Type B pancreatic cell (in vitro differentiated cells): ENCODE results near the gene CDC42BPA. TPM values are rescaled to one million over a fixed set of nuclear protein-coding genes. Genes with fewer than 3 reads are reported as not detected.
"Not testable (repeated sequence)": the region's sequence is repeated elsewhere in the genome, so short reads cannot be mapped to it uniquely, and the experiment has no call there.

Experiments
- DNase-seq: peaks from one replicate; pipeline ENCODE4 v3.0.0; 2021; ENCODE audit warnings: mixed read lengths; ENCODE audit not compliant: unreplicated experiment; ENCODE audit errors: extremely low spot score
- H3K27ac Mint-ChIP-seq: 2 replicates; pipeline ENCODE4 v1.8.0; 2021; ENCODE audit warnings: mild to moderate bottlenecking, mixed read lengths
- H3K27me3 Mint-ChIP-seq: 2 replicates; pipeline ENCODE4 v1.8.0; 2021; ENCODE audit warnings: mixed read lengths
- H3K36me3 Mint-ChIP-seq: 2 replicates; pipeline ENCODE4 v1.8.0; 2021; ENCODE audit warnings: mixed read lengths
- H3K4me1 Mint-ChIP-seq: one replicate; pipeline ENCODE4 v1.8.0; 2021; ENCODE audit warnings: mixed read lengths; ENCODE audit not compliant: unreplicated experiment
- H3K4me3 Mint-ChIP-seq: 2 replicates; pipeline ENCODE4 v1.8.0; 2021; ENCODE audit warnings: mild to moderate bottlenecking, mixed read lengths
- H3K9me3 Mint-ChIP-seq: 2 replicates; pipeline ENCODE4 v1.8.0; 2021; ENCODE audit warnings: mixed read lengths
- CTCF ChIP-seq: fragments of 200-600 bp; sonication (generic); conservative IDR thresholded peaks from 2 replicates; pipeline ENCODE4 v1.5.0; 2021; ENCODE audit warnings: antibody characterized with exemption, mild to moderate bottlenecking
- total RNA-seq: library from RNA; stranded (reverse); gene quantifications from 2 replicates; pipeline ENCODE4 v1.2.1, GENCODE V29; 2021; ENCODE audit warnings: low replicate concordance

Gene CDC42BPA
- total RNA-seq, 1 donor from 2014 or later = 33.8 TPM

GRCh38 chr1:227244339-227245118, 73.8 kb downstream of the CDC42BPA start:
- Mint-ChIP-seq H3K4me3 (no peak overlapping the region), H3K27me3 (no peaks in the 10 kb centered on the region), H3K9me3 (peaks cover 6% of the 10 kb centered on the region), H3K4me1 (peaks cover 7% of the 10 kb centered on the region), H3K27ac (peak overlapping the region; percentile 77), H3K36me3 (peaks cover 8% of the 10 kb centered on the region)
- no peak for DNase-seq
- no peak for TF ChIP-seq CTCF

- no peak for TF ChIP-seq CTCF
- H3K36me3 Mint-ChIP-seq = peaks cover 4% of the 10 kb centered on the region
Observed at GRCh38 chr1:227242811-227243682, 75.2 kb downstream of the CDC42BPA start.

DNA sequence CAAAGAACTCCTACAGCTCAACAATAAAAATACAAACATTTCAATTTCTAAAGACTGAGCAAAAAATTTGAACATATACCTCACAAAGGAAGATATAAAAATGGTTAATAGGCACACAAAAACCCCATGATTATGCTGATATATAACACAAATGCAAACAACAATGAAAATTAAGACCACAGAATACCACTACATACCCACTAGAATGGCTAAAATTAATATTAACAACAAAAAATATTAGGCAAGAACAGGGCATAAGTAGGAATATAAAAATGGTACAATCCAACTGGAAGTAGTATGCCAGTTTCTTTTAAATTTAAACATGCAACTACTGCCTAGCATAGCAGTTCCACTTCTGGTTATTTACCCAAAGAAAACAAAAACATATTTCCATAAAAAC, 77.3 kb downstream of the CDC42BPA start:
- no peak overlapping the region for H3K27ac Mint-ChIP-seq
- H3K27me3 Mint-ChIP-seq = no peaks in the 10 kb centered on the region
- TF ChIP-seq CTCF = no peak
- H3K9me3 Mint-ChIP-seq = no peaks in the 10 kb centered on the region
- no peak for DNase-seq
- no peak overlapping the region for H3K4me3 Mint-ChIP-seq
- peaks cover 7% of the 10 kb centered on the region for H3K4me1 Mint-ChIP-seq
- peaks cover 4% of the 10 kb centered on the region for H3K36me3 Mint-ChIP-seq

More at GRCh38 chr1:227242811-227243682, 75.2 kb downstream of the CDC42BPA start:
- H3K27me3 Mint-ChIP-seq = no peaks in the 10 kb centered on the region
- H3K27ac Mint-ChIP-seq = peak overlapping the region; percentile 21
- no peak for DNase-seq
- H3K4me3 Mint-ChIP-seq = peak overlapping the region; percentile 62
- H3K4me1 Mint-ChIP-seq = peaks cover 7% of the 10 kb centered on the region
- peaks cover 3% of the 10 kb centered on the region for H3K9me3 Mint-ChIP-seq

DNA sequence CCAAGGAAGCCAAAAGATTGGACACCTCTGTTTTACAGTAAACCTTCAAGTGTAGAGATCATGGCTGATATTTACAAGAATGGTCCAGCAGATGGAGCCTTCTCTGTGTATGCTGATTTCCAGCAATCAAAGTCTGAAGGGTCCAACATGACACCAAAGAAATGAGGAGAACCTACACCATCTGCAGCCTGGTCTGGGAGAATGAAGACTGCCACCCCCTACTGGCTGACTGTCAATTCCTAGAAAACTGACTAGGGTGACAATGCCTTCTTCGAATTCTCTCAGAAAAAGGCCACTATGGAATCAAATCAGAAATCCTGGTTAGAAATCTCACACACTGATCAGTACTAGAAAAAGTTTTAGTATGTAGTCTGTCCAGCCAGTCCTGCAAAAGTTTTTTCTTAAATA, 83.3 kb downstream of the CDC42BPA start:
- Mint-ChIP-seq H3K4me3 (no peak overlapping the region), H3K27me3 (no peaks in the 10 kb centered on the region), H3K4me1 (no peaks in the 10 kb centered on the region), H3K36me3 (no peaks in the 10 kb centered on the region), H3K9me3 (no peaks in the 10 kb centered on the region), H3K27ac (no peak overlapping the region)
- DNase-seq = no peak
- peak; percentile 65 for TF ChIP-seq CTCF

DNA sequence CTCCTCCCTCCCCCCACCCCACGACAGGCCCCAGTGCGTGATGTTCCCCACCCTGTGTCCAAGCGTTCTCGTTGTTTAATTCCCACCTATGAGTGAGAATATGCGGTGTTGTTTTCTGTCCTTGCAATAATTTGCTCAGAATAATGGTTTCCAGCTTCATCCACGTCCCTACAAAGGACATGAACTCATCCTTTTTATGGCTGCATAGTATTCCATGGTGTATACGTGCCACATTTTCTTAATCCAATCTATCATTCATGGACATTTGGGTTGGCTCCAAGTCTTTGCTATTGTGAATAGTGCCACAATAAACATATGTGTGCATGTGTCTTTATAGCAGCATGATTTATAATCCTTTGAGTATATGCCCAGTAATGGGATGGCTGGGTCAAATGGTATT, 87.2 kb downstream of the CDC42BPA start:
- not testable (repeated sequence) for H3K27ac Mint-ChIP-seq, H3K4me3 Mint-ChIP-seq, H3K4me1 Mint-ChIP-seq, H3K27me3 Mint-ChIP-seq, H3K36me3 Mint-ChIP-seq, DNase-seq, H3K9me3 Mint-ChIP-seq

GRCh38 chr1:227228201-227228600, 90.1 kb downstream of the CDC42BPA start:
- no peaks in the 10 kb centered on the region for H3K9me3 Mint-ChIP-seq
- H3K27ac Mint-ChIP-seq = no peak overlapping the region
- TF ChIP-seq CTCF = no peak
- H3K4me1 Mint-ChIP-seq = no peaks in the 10 kb centered on the region
- DNase-seq = no peak
- no peaks in the 10 kb centered on the region for H3K36me3 Mint-ChIP-seq
- H3K27me3 Mint-ChIP-seq = no peaks in the 10 kb centered on the region
- H3K4me3 Mint-ChIP-seq = no peak overlapping the region
